K562 (cell line): ENCODE measurements around the gene CHRNB1. TPM values are rescaled to one million over a fixed set of nuclear protein-coding genes. Genes with fewer than 3 reads are reported as not detected.

Experiments
- ATAC-seq: fragments of 200-7000 bp; cut with Tn5 transposase; 3 replicates; pipeline ENCODE4 v1.9.1; 2020; ENCODE audit warnings: moderate library complexity
- BruUV-seq: library from RNA; stranded (reverse); fragments of 400-500 nt; replicated peaks from 2 replicates; lab custom pipeline; 2021; lab: Mats Ljungman, UMichigan
- CTCF ChIA-PET: fragments of 300-600 bp; formaldehyde crosslinking; extraction: SDS; loops from one replicate; lab custom pipeline; 2021; ENCODE audit warnings: low intra/inter-chr PET ratio; lab: Yijun Ruan, JAX
- POLR2A ChIA-PET: fragments of 300-600, 350-650 bp; sonication (Branson Sonifier 250); formaldehyde crosslinking; extraction: SDS; loops from one replicate; lab custom pipeline; 2021; ENCODE audit warnings: antibody characterized with exemption, inconsistent platforms; lab: Yijun Ruan, JAX
- DNase-seq, 4 experiments: peaks; one replicate each; pipeline versions ENCODE4 v3.0.0 to v3.0.0-alpha.2; 2011 to 2018; ENCODE audit warnings: low spot score in 3 of 4, mixed read lengths in 3 of 4; ENCODE audit errors: extremely low read depth in 1 of 4
- FAIRE-seq: peaks from 2 replicates; lab custom pipeline; 2011; peaks lifted over from hg19 to GRCh38; lab: Jason Lieb, UNC
- H2AFZ ChIP-seq: 2 replicates; pipeline ENCODE4 v1.6.0; 2011; ENCODE audit warnings: low read depth, low read length, control low read depth, inconsistent platforms
- H3K27ac ChIP-seq: fragments of 200-600 bp; 3 replicates; pipeline ENCODE4 v1.8.0; 2011; ENCODE audit warnings: low read depth, mild to moderate bottlenecking, control low read depth, inconsistent platforms, low read length, moderate library complexity, mixed read lengths; ENCODE audit errors: extremely low read depth
- H3K27me3 ChIP-seq, 2 experiments: fragments of 300-600 bp in 1 of 2; 2 replicates in 1 of 2; 3 replicates in 1 of 2; pipeline versions ENCODE4 v1.6.0 to v1.8.0; 2011; ENCODE audit warnings: inconsistent platforms in 2 of 2, low read length in 2 of 2, mild to moderate bottlenecking in 1 of 2, mixed read lengths in 1 of 2, moderate library complexity in 1 of 2; ENCODE audit not compliant: control insufficient read depth in 2 of 2, insufficient read depth in 2 of 2
- H3K36me3 ChIP-seq: fragments of 300-600 bp; 3 replicates; pipeline ENCODE4 v1.8.0; 2011; ENCODE audit warnings: mild to moderate bottlenecking, low read length, inconsistent platforms; ENCODE audit not compliant: control insufficient read depth, insufficient read depth
- H3K4me1 ChIP-seq, 2 experiments: fragments of 200-600 bp in 1 of 2; replicated peaks in 1 of 2; 2 replicates in 1 of 2; 3 replicates in 1 of 2; pipeline versions ENCODE4 v1.5.1 to v1.8.0; 2011; ENCODE audit warnings: inconsistent platforms in 2 of 2, low read length in 2 of 2, mild to moderate bottlenecking in 1 of 2, mixed read lengths in 1 of 2, moderate library complexity in 1 of 2; ENCODE audit not compliant: control insufficient read depth in 2 of 2, insufficient read depth in 2 of 2
- H3K4me2 ChIP-seq: 2 replicates; pipeline ENCODE4 v1.6.1; 2011; ENCODE audit warnings: low read length, control low read depth, inconsistent platforms, mixed read lengths; ENCODE audit not compliant: insufficient read depth
- H3K4me3 ChIP-seq: fragments of 200-600 bp; sonication (generic), shearing (Covaris generic); 2 replicates; pipeline ENCODE4 v1.5.1; 2016; ENCODE audit warnings: control low read depth, inconsistent platforms
- H3K79me2 ChIP-seq: fragments of 200-600 bp; 3 replicates; pipeline ENCODE4 v1.8.0; 2011; ENCODE audit warnings: low read length, inconsistent platforms; ENCODE audit not compliant: control insufficient read depth, insufficient read depth
- H3K9ac ChIP-seq, 2 experiments: 2 replicates each; pipeline versions ENCODE4 v1.6.0 to v1.6.1; 2011; ENCODE audit warnings: low read depth in 2 of 2, low read length in 2 of 2, control low read depth in 1 of 2, inconsistent platforms in 1 of 2, mild to moderate bottlenecking in 1 of 2, mixed read lengths in 1 of 2; ENCODE audit not compliant: insufficient read depth in 1 of 2
- H3K9me1 ChIP-seq: one replicate; pipeline ENCODE4 v1.6.0; 2011; ENCODE audit warnings: inconsistent platforms, mild to moderate bottlenecking, low read length, moderate library complexity; ENCODE audit not compliant: control insufficient read depth, insufficient read depth
- H3K9me3 ChIP-seq: replicated peaks from 2 replicates; pipeline ENCODE4 v1.5.1; 2011; ENCODE audit warnings: low read depth, low read length, inconsistent platforms; ENCODE audit not compliant: control insufficient read depth, insufficient read depth
- H4K20me1 ChIP-seq: replicated peaks from 2 replicates; pipeline ENCODE4 v1.6.1; 2011; ENCODE audit warnings: low read length, inconsistent platforms, mixed read lengths; ENCODE audit not compliant: control insufficient read depth, insufficient read depth
- CHD1 ChIP-seq: fragments of 200-600 bp; sonication (generic); IDR thresholded peaks from one replicate; pipeline ENCODE4 v1.6.1; 2012; ENCODE audit warnings: mild to moderate bottlenecking, moderate library complexity, low read length, inconsistent platforms
- CHD2 ChIP-seq: IDR thresholded peaks from 2 replicates; pipeline ENCODE4 v1.6.1; 2011; ENCODE audit warnings: low read depth, low read length
- ERF ChIP-seq: fragments of 450-650 bp; formaldehyde crosslinking; IDR thresholded peaks from 2 replicates; pipeline ENCODE4 v1.4.0; 2020; ENCODE audit warnings: mild to moderate bottlenecking, mixed read lengths
- FIP1L1 ChIP-seq: fragments of 200-400 bp; formaldehyde crosslinking; IDR thresholded peaks from 2 replicates; pipeline ENCODE4 v1.6.1; 2018; ENCODE audit warnings: mild to moderate bottlenecking, low read depth, low read length; ENCODE audit not compliant: poor library complexity, severe bottlenecking
- HINFP ChIP-seq: fragments of 450-650 bp; conservative IDR thresholded peaks from 2 replicates; pipeline ENCODE4 v1.6.1; 2016; ENCODE audit warnings: missing genetic modification characterization, low read depth, mild to moderate bottlenecking, control low read depth, missing compliant biosample characterization
- PHF8 ChIP-seq: fragments of 200-600 bp; sonication (generic); IDR thresholded peaks from 2 replicates; pipeline ENCODE4 v1.6.1; 2012; ENCODE audit warnings: mixed run types, mild to moderate bottlenecking, inconsistent platforms, low read length, moderate library complexity, borderline replicate concordance
- SRSF3 ChIP-seq: fragments of 200-400 bp; formaldehyde crosslinking; IDR thresholded peaks from 2 replicates; pipeline ENCODE4 v1.6.1; 2016; ENCODE audit warnings: mild to moderate bottlenecking, low read length, moderate library complexity; ENCODE audit not compliant: insufficient read depth
- TBL1XR1 ChIP-seq, 2 experiments: IDR thresholded peaks; 2 replicates each; pipeline ENCODE4 v1.6.1; 2012; ENCODE audit warnings: improper control_type of control experiment in 2 of 2, low read length in 2 of 2, mild to moderate bottlenecking in 1 of 2
- TCF7L2 ChIP-seq: fragments of 150-350 bp; IDR thresholded peaks from 2 replicates; pipeline ENCODE4 v1.6.1; 2016; ENCODE audit warnings: low read depth, mild to moderate bottlenecking, low read length, moderate library complexity
- THRAP3 ChIP-seq: fragments of 450-650 bp; IDR thresholded peaks from 2 replicates; pipeline ENCODE4 v1.6.1; 2016; ENCODE audit warnings: mild to moderate bottlenecking, inconsistent platforms, borderline replicate concordance
- ZNF239 ChIP-seq: fragments of 250-450 bp; sonication (Bioruptor Pico); IDR thresholded peaks from 2 replicates; pipeline ENCODE4 v1.4.0; 2020; ENCODE audit warnings: mild to moderate bottlenecking
- ZNF354B ChIP-seq: fragments of 250-450 bp; sonication (Bioruptor Pico); IDR thresholded peaks from 2 replicates; pipeline ENCODE4 v1.4.0; 2020
- ZNF436 ChIP-seq: fragments of 250-450, 450-650 bp; sonication (Bioruptor Pico); formaldehyde crosslinking; IDR thresholded peaks from 2 replicates; pipeline ENCODE4 v1.7.0; 2020; ENCODE audit warnings: mild to moderate bottlenecking
- WGBS: fragments of 100-300 bp; shearing (Covaris generic); methylation state at CpG from one replicate; pipeline ENCODE4 v1.1.6; 2016; ENCODE audit warnings: low coverage, mixed read lengths; ENCODE audit not compliant: insufficient coverage; ENCODE audit errors: missing lambda C conversion rate; 5-methylcytosine and 5-hydroxymethylcytosine counted together
- in situ Hi-C: fragments of 300-500 bp; cut with MboI; formaldehyde crosslinking; loops from 4 replicates; pipeline ENCODE4 v1.15.0; 2018; ENCODE audit warnings: inconsistent platforms, mixed read lengths
- intact Hi-C: fragments of 100-400 bp; cut with micrococcal nuclease; formaldehyde crosslinking; loops from 2 replicates; pipeline ENCODE4 v1.14.2; 2022
- polyA plus RNA-seq, 8 experiments: library from polyadenylated mRNA; depleted of rRNA in 4 of 8; stranded (reverse) in 5 of 8; unstranded in 3 of 8; fragments of >200 nt; fragmentation: Nextera tagmentation in 2 of 8; fragmentation: Illumina TruSeq in 1 of 8; extraction: Ambion mirVana in 2 of 8; extraction: Trizol in 1 of 8; gene quantifications; 2 replicates each; pipeline versions ENCODE4 v1.2.1 to v1.2.3, GENCODE V29; 2011 to 2014; ENCODE audit warnings: inconsistent platforms in 1 of 8, missing spikeins in 1 of 8
- total RNA-seq, 7 experiments: library from RNA; depleted of rRNA in 6 of 7; stranded (reverse); fragments of >200 nt in 6 of 7; fragmentation: Illumina TruSeq in 2 of 7; extraction: Trizol in 2 of 7; gene quantifications; 2 replicates each; pipeline versions ENCODE4 v1.2.1 to v1.2.3, GENCODE V29; 2011 to 2021; ENCODE audit warnings: low replicate concordance in 1 of 7
- TF ChIP-seq, protein P1 (sequence below): fragments of 150-350 bp; IDR thresholded peaks from 2 replicates; pipeline ENCODE4 v1.6.1; 2014; ENCODE audit warnings: low read depth, mild to moderate bottlenecking, low read length, borderline replicate concordance
- TF ChIP-seq, protein P2 (sequence below): sonication (generic); formaldehyde crosslinking; IDR thresholded peaks from 2 replicates; pipeline ENCODE4 v1.8.1; 2023; ENCODE audit warnings: mild to moderate bottlenecking, missing genetic modification reagents

CHRNB1 gene
- total and polyA plus RNA-seq, 9 of the 15 experiments (the other 6 are each of a cell fraction or from before 2014, with no cell fraction given), result 4.7 to 12.3 (median 6.8) TPM

DNA sequence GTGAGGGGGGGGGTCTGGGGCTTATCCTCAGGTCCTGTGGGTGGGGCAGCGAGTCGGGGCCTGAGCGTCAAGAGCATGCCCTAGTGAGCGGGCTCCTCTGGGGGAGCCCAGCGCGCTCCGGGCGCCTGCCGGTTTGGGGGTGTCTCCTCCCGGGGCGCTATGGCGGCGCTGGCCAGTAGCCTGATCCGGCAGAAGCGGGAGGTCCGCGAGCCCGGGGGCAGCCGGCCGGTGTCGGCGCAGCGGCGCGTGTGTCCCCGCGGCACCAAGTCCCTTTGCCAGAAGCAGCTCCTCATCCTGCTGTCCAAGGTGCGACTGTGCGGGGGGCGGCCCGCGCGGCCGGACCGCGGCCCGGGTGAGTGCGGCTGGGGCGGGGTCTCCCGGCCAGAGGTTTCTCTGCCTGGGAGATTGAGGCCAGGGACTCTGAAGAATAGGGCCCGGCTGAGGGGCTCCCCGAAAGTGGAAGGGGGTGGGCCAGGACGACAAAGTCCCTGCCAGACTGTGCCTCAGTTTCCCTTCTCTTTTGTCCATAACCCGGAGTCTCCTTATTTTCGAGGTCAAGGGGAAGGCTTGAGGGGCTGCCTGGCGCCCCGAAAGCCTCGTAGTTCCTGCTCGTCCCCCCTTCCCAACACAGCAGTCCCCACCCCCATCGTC lies 5.3 kb upstream of the CHRNB1 start, which contains the start of gene FGF11:
Gene FGF11, plus strand, starts transcription at position 51 of the 651 bp plus-strand sequence. Its CDS starts 109 bp downstream, at position 160.
- Histone ChIP-seq H3K36me3 (no peaks in the 10 kb centered on the region), H3K9me1 (peaks cover 3% of the 10 kb centered on the region), H3K4me1 (peaks cover 20 to 71% of the 10 kb centered on the region in 2 experiments; a peak in 4 of 5 replicates), H3K79me2 (peaks cover 7% of the 10 kb centered on the region; the same call in 2 of the 3 replicates), H3K4me3 (peak within 1 kb of the TSS; percentile 52), H4K20me1 (no peaks in the 10 kb centered on the region), H2AFZ (peak within 1 kb of the TSS; percentile 89), H3K27ac (peak within 1 kb of the TSS; percentile 62; the same call in 1 of the 3 replicates), H3K9me3 (no peaks in the 10 kb centered on the region), H3K4me2 (peak within 1 kb of the TSS; percentile 76), H3K9ac (peak within 1 kb of the TSS; percentile 68 to 92; a peak in 3 of 4 replicates), H3K27me3 (no peaks in the 10 kb centered on the region)
- BruUV-seq, result no TSS peak
- intact Hi-C loops, result loop anchor here (5.0 kb wide), 2 partner anchors 37 to 43 kb away; partner anchors contain the start of genes POLR2A, SLC35G6 and TMEM256
- ATAC-seq, result no peak
- POLR2A ChIA-PET, result interaction anchor here (0.8 kb wide), 1 partner anchor 117 kb away, joined by 3 read pairs; no protein-coding TSS in a partner anchor
- CTCF ChIA-PET, result no interaction called here
- no peak for FAIRE-seq
- DNase-seq, result no peak
- in situ Hi-C loops, result no loop called here
- WGBS, result 61% methylated on average over 14 of the region's 50 CpGs
- TF ChIP-seq ZNF354B (no peak), TCF7L2 (no peak), ZNF239 (CRISPR knock-in tag) (no peak), CHD1 (no peak), ERF (CRISPR knock-in tag) (no peak), TBL1XR1 (IDR thresholded peaks at IDR 0.05; ENCODE audit: low read length in 2 of 2) (no peak), HINFP (tag) (no peak), PHF8 (peak; percentile 13; the same call in 1 of the 2 replicates), FIP1L1 (no peak), SRSF3 (no peak), ZNF436 (no peak), CHD2 (peak; percentile 32; the same call in 1 of the 2 replicates), THRAP3 (no peak)
- TF ChIP-seq, protein P1, sequence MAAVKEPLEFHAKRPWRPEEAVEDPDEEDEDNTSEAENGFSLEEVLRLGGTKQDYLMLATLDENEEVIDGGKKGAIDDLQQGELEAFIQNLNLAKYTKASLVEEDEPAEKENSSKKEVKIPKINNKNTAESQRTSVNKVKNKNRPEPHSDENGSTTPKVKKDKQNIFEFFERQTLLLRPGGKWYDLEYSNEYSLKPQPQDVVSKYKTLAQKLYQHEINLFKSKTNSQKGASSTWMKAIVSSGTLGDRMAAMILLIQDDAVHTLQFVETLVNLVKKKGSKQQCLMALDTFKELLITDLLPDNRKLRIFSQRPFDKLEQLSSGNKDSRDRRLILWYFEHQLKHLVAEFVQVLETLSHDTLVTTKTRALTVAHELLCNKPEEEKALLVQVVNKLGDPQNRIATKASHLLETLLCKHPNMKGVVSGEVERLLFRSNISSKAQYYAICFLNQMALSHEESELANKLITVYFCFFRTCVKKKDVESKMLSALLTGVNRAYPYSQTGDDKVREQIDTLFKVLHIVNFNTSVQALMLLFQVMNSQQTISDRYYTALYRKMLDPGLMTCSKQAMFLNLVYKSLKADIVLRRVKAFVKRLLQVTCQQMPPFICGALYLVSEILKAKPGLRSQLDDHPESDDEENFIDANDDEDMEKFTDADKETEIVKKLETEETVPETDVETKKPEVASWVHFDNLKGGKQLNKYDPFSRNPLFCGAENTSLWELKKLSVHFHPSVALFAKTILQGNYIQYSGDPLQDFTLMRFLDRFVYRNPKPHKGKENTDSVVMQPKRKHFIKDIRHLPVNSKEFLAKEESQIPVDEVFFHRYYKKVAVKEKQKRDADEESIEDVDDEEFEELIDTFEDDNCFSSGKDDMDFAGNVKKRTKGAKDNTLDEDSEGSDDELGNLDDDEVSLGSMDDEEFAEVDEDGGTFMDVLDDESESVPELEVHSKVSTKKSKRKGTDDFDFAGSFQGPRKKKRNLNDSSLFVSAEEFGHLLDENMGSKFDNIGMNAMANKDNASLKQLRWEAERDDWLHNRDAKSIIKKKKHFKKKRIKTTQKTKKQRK, result no peak
- TF ChIP-seq, protein P2, sequence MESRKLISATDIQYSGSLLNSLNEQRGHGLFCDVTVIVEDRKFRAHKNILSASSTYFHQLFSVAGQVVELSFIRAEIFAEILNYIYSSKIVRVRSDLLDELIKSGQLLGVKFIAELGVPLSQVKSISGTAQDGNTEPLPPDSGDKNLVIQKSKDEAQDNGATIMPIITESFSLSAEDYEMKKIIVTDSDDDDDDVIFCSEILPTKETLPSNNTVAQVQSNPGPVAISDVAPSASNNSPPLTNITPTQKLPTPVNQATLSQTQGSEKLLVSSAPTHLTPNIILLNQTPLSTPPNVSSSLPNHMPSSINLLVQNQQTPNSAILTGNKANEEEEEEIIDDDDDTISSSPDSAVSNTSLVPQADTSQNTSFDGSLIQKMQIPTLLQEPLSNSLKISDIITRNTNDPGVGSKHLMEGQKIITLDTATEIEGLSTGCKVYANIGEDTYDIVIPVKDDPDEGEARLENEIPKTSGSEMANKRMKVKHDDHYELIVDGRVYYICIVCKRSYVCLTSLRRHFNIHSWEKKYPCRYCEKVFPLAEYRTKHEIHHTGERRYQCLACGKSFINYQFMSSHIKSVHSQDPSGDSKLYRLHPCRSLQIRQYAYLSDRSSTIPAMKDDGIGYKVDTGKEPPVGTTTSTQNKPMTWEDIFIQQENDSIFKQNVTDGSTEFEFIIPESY (CRISPR knock-in tag), result peak; percentile 88
